IPS DF 19.7 (cell line): ENCODE data around the gene ST3GAL6.
"Not testable (repeated sequence)": the region's sequence is repeated elsewhere in the genome, so short reads cannot be mapped to it uniquely, and the experiment has no call there.

Source experiments
- DNase-seq: peaks from one replicate; pipeline ENCODE4 v3.0.0-alpha.2; 2013; ENCODE audit warnings: low read depth, low spot score

The ST3GAL6 gene

GRCh38 chr3:98801043-98801747 lies 38.1 kb downstream of the ST3GAL6 start:
- DNase-seq, result no peak

GRCh38 chr3:98805571-98805970 lies 42.4 kb downstream of the ST3GAL6 start:
- no peak for DNase-seq

- DNase-seq, result no peak
These were observed 43.4 kb downstream of the ST3GAL6 start for GRCh38 chr3:98806521-98806920.

GRCh38 chr3:98807011-98807410 lies 43.9 kb downstream of the ST3GAL6 start:
- no peak for DNase-seq

GRCh38 chr3:98807561-98807960 lies 44.4 kb downstream of the ST3GAL6 start:
- no peak for DNase-seq

- DNase-seq, result no peak
These were observed 44.9 kb downstream of the ST3GAL6 start for GRCh38 chr3:98808071-98808470.

- DNase-seq, result no peak
These were observed 46.4 kb downstream of the ST3GAL6 start for GRCh38 chr3:98809557-98809956.

GRCh38 chr3:98811048-98811447 lies 47.9 kb downstream of the ST3GAL6 start:
- no peak for DNase-seq

- DNase-seq, result no peak
These were observed 49.8 kb downstream of the ST3GAL6 start for GRCh38 chr3:98812851-98813374.

GRCh38 chr3:98814817-98815420 lies 51.8 kb downstream of the ST3GAL6 start:
- no peak for DNase-seq

GRCh38 chr3:98817547-98818041 lies 54.5 kb downstream of the ST3GAL6 start:
- DNase-seq, result no peak

GRCh38 chr3:98821063-98821462 lies 57.9 kb downstream of the ST3GAL6 start:
- DNase-seq, result no peak

GRCh38 chr3:98823791-98824190 lies 60.7 kb downstream of the ST3GAL6 start:
- no peak for DNase-seq

GRCh38 chr3:98824256-98824655 lies 61.1 kb downstream of the ST3GAL6 start:
- DNase-seq, result no peak

GRCh38 chr3:98826126-98826525 lies 63.0 kb downstream of the ST3GAL6 start:
- DNase-seq, result no peak

- DNase-seq, result no peak
These were observed 64.2 kb downstream of the ST3GAL6 start for GRCh38 chr3:98827221-98827920.

- no peak for DNase-seq
These were observed 66.2 kb downstream of the ST3GAL6 start for GRCh38 chr3:98829246-98829832.

GRCh38 chr3:98831060-98831459 lies 67.9 kb downstream of the ST3GAL6 start:
- DNase-seq, result not testable (repeated sequence)

- no peak for DNase-seq
These were observed 76.7 kb downstream of the ST3GAL6 start for GRCh38 chr3:98839846-98840245.

- DNase-seq, result no peak
These were observed 80.3 kb downstream of the ST3GAL6 start for GRCh38 chr3:98843266-98843959.
